Aorta (tissue), 5 donors: ENCODE measurements around the gene FSIP1. TPM values are rescaled to one million over a fixed set of nuclear protein-coding genes. Genes with fewer than 3 reads are reported as not detected.

Experiments
- ATAC-seq: fragments of 200-7000 bp; cut with Tn5 transposase; one replicate; pipeline ENCODE4 v1.9.1; 2022; ENCODE audit warnings: moderate library complexity; ENCODE audit not compliant: low FRiP score
- DNase-seq, 2 donors: peaks; one replicate each; pipeline ENCODE4 v3.0.0-alpha.2; 2020
- H3K27ac ChIP-seq, 2 donors: one replicate each; pipeline ENCODE4 v1.5.1; 2013; ENCODE audit warnings: low read length in 2 of 2, mild to moderate bottlenecking in 2 of 2, moderate library complexity in 2 of 2, control low read depth in 1 of 2, inconsistent platforms in 1 of 2, low read depth in 1 of 2
- H3K27me3 ChIP-seq, 2 donors: one replicate each; pipeline ENCODE4 v1.6.1; 2013; ENCODE audit warnings: control low read depth in 1 of 2, low read length in 1 of 2, mild to moderate bottlenecking in 1 of 2, moderate library complexity in 1 of 2; ENCODE audit not compliant: insufficient read depth in 2 of 2, control insufficient read depth in 1 of 2
- H3K36me3 ChIP-seq, 2 donors: one replicate each; pipeline ENCODE4 v1.6.1; 2013; ENCODE audit warnings: control low read depth in 1 of 2, low read length in 1 of 2, mild to moderate bottlenecking in 1 of 2; ENCODE audit not compliant: insufficient read depth in 2 of 2, control insufficient read depth in 1 of 2
- H3K4me1 ChIP-seq, 2 donors: one replicate each; pipeline ENCODE4 v1.6.1; 2013; ENCODE audit warnings: low read length in 2 of 2, control low read depth in 1 of 2, mild to moderate bottlenecking in 1 of 2, moderate library complexity in 1 of 2; ENCODE audit not compliant: insufficient read depth in 2 of 2, control insufficient read depth in 1 of 2
- H3K4me3 ChIP-seq, 2 donors: one replicate each; pipeline ENCODE4 v1.5.1; 2013; ENCODE audit warnings: low read length in 2 of 2, control low read depth in 1 of 2, mild to moderate bottlenecking in 1 of 2
- H3K9me3 ChIP-seq: one replicate; pipeline ENCODE4 v1.6.1; 2013; ENCODE audit warnings: mild to moderate bottlenecking, low read length; ENCODE audit not compliant: control insufficient read depth
- WGBS, 2 donors: extraction: QIAGEN DNeasy Blood & Tissue Kit; methylation state at CpG; one replicate each; pipeline ENCODE4 v1.1.7; 2013; 5-methylcytosine and 5-hydroxymethylcytosine counted together
- intact Hi-C, 2 donors: fragments of 100-400 bp; cut with DNase I; formaldehyde crosslinking; loops; one replicate each; pipeline versions ENCODE4 v1.14.2 to v1.15.0; 2022
- polyA plus RNA-seq, 2 donors: library from polyadenylated mRNA; stranded (reverse); fragments of 200-250 nt; gene quantifications; one replicate each; pipeline ENCODE4 v1.2.3, GENCODE V29; 2013
- total RNA-seq, 2 donors: library from RNA; stranded (reverse); fragmentation: NEBNext Ultra II Directional; extraction: Animal tissue kit (Norgen Biotek cat#: 25700); gene quantifications; one replicate each; pipeline ENCODE4 v1.2.1, GENCODE V29; 2021
- donor health status: healthy with polysubstance abuse.
- donor health status: Bipolar disorder and iron deficiency.
- donor health status: DM: no; HTN: no; CAD: no.
- donor health status: DM: no; HTN: no; CAD: no.
- donor health status: DM: yes; HTN: yes; CAD: no.

The FSIP1 gene
- total and polyA plus RNA-seq, 4 donors = 1.2 TPM; not detected in 1

DNA sequence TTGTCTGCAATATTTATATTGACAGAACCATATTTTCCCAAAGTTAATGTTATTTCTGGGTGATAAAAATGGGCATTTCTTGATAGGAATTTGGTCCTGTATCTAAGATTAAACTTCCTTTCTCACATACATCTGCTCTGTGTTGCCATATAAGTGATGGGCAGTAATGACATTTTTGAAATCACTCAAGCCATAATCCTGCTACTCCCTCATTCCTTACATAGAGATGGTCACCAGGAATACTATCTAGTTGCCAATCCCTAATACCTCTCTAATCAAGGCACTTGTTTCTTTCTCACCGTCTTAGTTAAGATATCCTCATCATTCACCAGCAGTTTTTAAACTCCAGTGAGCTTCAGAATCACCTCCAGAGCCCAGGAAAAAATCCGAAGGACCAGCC, 68.4 kb downstream of the FSIP1 start:
- whole genome bisulfite sequencing, 2 donors = 57 to 64% methylated on average over 2 of the region's 2 CpGs
- intact Hi-C loops = no loop called here
- no peak for ATAC-seq

DNA sequence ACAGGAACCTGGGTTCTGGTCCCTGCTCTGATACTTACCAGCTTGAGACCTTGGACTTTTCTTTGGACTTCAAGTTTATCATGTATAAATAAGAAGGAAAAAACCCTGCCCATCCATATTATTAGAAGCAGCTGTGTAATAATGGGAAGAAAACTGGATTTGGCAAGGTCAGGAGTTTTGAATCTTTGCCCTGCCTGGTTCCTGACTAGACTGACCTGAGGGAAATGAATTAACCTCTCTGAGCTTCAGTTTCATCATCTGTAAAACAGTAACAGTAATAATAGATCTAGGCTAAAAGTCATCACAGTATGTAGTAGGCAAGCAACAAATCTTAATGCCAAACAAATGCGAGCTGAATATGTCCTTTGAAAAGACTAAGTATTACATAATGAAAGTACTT, 68.8 kb downstream of the FSIP1 start:
- no peak for ATAC-seq
- no peak for DNase-seq
- Histone ChIP-seq H3K9me3 (no peaks in the 10 kb centered on the region), H3K4me1 (no peaks in the 10 kb centered on the region), H3K4me3 (no peak overlapping the region), H3K27ac (no peak overlapping the region), H3K36me3 (no peaks in the 10 kb centered on the region), H3K27me3 (no peaks in the 10 kb centered on the region)
- 33 to 57% methylated on average over 1 of the region's 1 CpG for WGBS, 2 donors
- intact Hi-C loops = no loop called here

More for the DNA sequence above, 68.4 kb downstream of the FSIP1 start:
- Histone ChIP-seq H3K27ac (no peak overlapping the region), H3K4me3 (no peak overlapping the region), H3K4me1 (no peaks in the 10 kb centered on the region), H3K9me3 (no peaks in the 10 kb centered on the region), H3K27me3 (no peaks in the 10 kb centered on the region), H3K36me3 (no peaks in the 10 kb centered on the region)
- DNase-seq = no peak

DNA sequence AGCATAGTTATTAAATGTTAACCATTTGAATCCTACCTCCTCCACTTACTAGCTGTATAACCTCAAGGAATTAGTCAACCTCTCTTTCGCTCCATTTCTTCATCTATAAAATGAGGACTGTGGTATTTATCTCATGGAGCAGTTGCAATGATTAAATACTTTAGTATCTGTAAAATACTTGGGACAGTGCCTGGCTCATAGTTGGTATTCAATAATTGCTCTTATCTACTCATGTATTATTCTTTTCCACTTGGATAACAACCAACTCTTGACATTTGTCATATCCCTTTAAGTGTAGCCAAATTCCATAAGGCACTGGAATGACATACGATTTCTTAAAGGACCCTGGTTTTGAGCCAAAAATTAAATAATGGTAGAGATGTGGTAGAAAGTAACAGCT, 72.0 kb downstream of the FSIP1 start:
- Histone ChIP-seq H3K27me3 (no peaks in the 10 kb centered on the region), H3K4me1 (no peaks in the 10 kb centered on the region), H3K4me3 (no peak overlapping the region), H3K27ac (no peak overlapping the region), H3K9me3 (no peaks in the 10 kb centered on the region), H3K36me3 (no peaks in the 10 kb centered on the region)
- ATAC-seq = no peak
- no peak for DNase-seq
- WGBS, 2 donors = 6 to 9% methylated on average over 2 of the region's 2 CpGs
- intact Hi-C loops = no loop called here

DNA sequence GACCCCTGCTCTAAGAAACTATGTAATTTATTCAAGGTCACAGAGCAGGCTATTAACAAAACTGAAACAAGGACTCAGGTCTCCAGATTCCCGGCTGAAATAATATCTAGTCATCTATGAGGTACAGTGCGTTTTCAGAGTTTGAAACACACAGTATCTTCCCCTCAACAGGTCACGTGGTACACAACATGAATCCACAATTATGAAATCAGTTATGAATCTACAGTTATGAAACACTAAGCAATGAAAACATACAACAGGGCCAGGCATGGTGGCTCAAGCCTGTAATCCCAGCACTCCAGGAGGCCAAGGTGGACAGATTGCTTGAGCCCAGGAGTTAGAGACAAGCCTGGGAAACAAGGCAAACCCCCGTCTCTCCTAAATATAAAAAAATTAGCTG, 72.7 kb downstream of the FSIP1 start:
- intact Hi-C loops = no loop called here
- Histone ChIP-seq H3K4me3 (no peak overlapping the region), H3K36me3 (no peaks in the 10 kb centered on the region), H3K27ac (no peak overlapping the region), H3K9me3 (no peaks in the 10 kb centered on the region), H3K27me3 (no peaks in the 10 kb centered on the region), H3K4me1 (no peaks in the 10 kb centered on the region)
- DNase-seq = no peak
- no peak for ATAC-seq
- WGBS, 2 donors = 95 to 96% methylated on average over 4 of the region's 4 CpGs

DNA sequence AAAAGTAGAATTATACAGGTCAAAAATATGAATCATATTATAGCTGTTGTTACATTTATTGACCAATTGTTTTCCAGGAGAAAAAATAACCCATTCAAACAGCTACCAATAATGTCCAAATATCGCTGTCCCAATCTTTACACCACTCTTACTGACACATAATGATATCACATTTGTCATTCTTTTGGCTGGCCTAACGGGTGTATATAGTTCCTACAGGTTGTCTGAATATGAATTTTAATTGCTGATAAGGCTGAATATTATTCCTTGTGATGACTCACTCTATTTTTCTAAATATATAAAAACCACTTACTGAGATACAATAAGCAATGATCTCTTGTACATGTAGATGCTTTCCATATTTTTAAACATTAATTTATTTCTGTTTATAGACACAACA, 76.4 kb downstream of the FSIP1 start:
- H3K4me3 ChIP-seq = no peak overlapping the region
- ATAC-seq (no peak), DNase-seq (no peak)
- intact Hi-C loops = no loop called here
- WGBS, 2 donors = 78 to 81% methylated on average over 2 of the region's 2 CpGs
- H3K27ac ChIP-seq = no peak overlapping the region
- H3K36me3 ChIP-seq = no peaks in the 10 kb centered on the region
- no peaks in the 10 kb centered on the region for H3K9me3 ChIP-seq
- H3K27me3 ChIP-seq = no peaks in the 10 kb centered on the region
- no peaks in the 10 kb centered on the region for H3K4me1 ChIP-seq

DNA sequence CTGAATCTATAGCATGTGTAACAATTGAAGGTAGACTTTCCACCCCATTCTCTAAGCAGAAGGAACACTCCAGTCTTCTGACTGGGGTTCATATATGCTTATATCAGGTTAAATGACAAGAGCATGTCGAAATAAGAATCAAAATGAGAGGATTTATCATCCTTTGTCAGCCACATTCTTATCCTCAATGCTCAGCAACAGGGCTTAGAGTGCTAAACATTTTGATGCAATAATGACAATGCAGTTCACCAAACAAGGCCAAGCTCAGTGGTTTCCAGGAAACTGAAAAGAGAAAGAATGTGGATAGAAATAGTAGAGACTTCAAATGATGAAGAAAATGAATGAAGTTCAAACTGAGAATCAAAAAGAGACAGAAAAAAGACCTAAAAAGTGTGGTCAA, 78.0 kb downstream of the FSIP1 start:
- no peaks in the 10 kb centered on the region for H3K27me3 ChIP-seq
- WGBS, 2 donors = 75 to 86% methylated on average over 1 of the region's 1 CpG
- H3K9me3 ChIP-seq = no peaks in the 10 kb centered on the region
- no peak overlapping the region for H3K4me3 ChIP-seq
- no peaks in the 10 kb centered on the region for H3K36me3 ChIP-seq
- H3K4me1 ChIP-seq = no peaks in the 10 kb centered on the region
- DNase-seq (no peak), ATAC-seq (no peak)
- intact Hi-C loops = no loop called here
- no peak overlapping the region for H3K27ac ChIP-seq

DNA sequence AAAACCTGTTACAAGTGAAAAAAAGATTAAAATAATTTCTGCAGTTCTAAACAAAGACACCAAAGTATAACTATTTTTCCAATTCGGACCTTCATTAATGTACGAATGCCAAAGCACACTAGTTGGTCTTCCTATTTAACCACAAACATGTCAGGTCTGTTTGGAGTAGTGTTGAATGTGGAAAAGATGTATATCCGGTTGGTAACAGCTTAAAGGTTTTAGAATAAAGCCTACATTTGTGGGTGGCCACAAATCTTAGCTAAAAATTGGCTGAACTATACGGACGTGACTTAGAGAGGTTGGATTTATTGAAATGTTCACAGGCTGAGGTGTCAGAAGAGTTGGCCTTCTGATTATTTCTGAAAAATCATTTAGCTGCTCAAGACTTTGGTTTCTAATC, 78.4 kb downstream of the FSIP1 start:
- WGBS, 2 donors = 91 to 94% methylated on average over 5 of the region's 5 CpGs
- Histone ChIP-seq H3K27me3 (no peaks in the 10 kb centered on the region), H3K36me3 (no peaks in the 10 kb centered on the region), H3K4me3 (no peak overlapping the region), H3K9me3 (no peaks in the 10 kb centered on the region), H3K4me1 (no peaks in the 10 kb centered on the region), H3K27ac (no peak overlapping the region)
- ATAC-seq (no peak), DNase-seq (no peak)
- intact Hi-C loops = no loop called here

DNA sequence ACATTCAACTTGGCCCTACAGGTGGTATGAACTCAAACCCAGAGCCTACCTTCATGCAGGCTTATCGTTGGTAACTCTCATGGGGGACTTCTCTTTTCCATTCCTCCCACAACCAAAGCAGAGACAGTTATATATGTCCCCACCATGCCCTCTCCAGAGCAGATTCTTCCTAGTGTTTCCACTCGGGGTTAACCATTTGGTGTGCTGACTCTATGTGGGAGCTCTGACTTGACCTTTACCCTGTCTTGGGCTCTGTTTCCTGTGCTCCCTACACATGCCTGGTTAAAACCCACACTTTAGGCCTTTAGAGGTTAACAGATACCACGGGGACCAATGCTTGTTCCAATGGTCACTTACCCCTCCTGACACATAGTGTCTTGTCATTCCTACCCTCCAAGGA, 80.7 kb downstream of the FSIP1 start:
- no peak overlapping the region for H3K27ac ChIP-seq
- H3K9me3 ChIP-seq = no peaks in the 10 kb centered on the region
- 89 to 91% methylated on average over 3 of the region's 3 CpGs for WGBS, 2 donors
- H3K4me3 ChIP-seq = no peak overlapping the region
- H3K4me1 ChIP-seq = no peaks in the 10 kb centered on the region
- intact Hi-C loops = no loop called here
- DNase-seq (no peak), ATAC-seq (no peak)
- H3K36me3 ChIP-seq = no peaks in the 10 kb centered on the region
- no peaks in the 10 kb centered on the region for H3K27me3 ChIP-seq

DNA sequence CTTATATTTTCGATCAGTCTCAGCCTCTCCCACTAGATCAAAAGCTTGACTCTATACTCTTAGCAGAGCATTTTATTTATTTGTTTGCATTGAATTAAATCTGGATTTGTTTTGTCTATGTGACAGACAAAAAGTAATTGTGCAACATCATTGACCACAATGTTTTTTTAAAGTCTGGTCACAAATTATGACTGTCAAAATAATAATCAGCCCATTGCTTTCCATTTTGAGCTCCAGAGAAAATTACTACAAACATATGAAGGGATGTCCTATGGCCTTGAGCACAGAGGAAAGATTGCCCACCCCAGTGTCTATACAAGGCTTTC, 82.3 kb downstream of the FSIP1 start:
- ATAC-seq (no peak), DNase-seq (no peak)
- Histone ChIP-seq H3K27ac (no peak overlapping the region), H3K4me1 (no peaks in the 10 kb centered on the region), H3K4me3 (no peak overlapping the region), H3K27me3 (no peaks in the 10 kb centered on the region), H3K36me3 (no peaks in the 10 kb centered on the region), H3K9me3 (no peaks in the 10 kb centered on the region)
- intact Hi-C loops = no loop called here
- WGBS, 2 donors = 92 to 100% methylated on average over 1 of the region's 1 CpG
